Duodenal mucosa (tissue), 2 donors: Measurements from ENCODE around the gene P4HA3.

Source experiments
- H3K27ac ChIP-seq: one replicate; pipeline ENCODE4 v1.7.0; 2013; ENCODE audit warnings: low read depth, low read length
- H3K27me3 ChIP-seq, 2 donors: one replicate each; pipeline ENCODE4 v1.7.0; 2013; ENCODE audit warnings: low read length in 2 of 2, control low read depth in 1 of 2; ENCODE audit not compliant: insufficient read depth in 2 of 2, control insufficient read depth in 1 of 2
- H3K36me3 ChIP-seq, 2 donors: one replicate each; pipeline ENCODE4 v1.7.0; 2013; ENCODE audit warnings: low read length in 2 of 2, control low read depth in 1 of 2; ENCODE audit not compliant: insufficient read depth in 2 of 2, control insufficient read depth in 1 of 2
- H3K4me1 ChIP-seq, 2 donors: one replicate each; pipeline ENCODE4 v1.7.0; 2013; ENCODE audit warnings: low read length in 2 of 2, control low read depth in 1 of 2; ENCODE audit not compliant: insufficient read depth in 2 of 2, control insufficient read depth in 1 of 2
- H3K4me3 ChIP-seq, 2 donors: one replicate each; pipeline ENCODE4 v1.7.0; 2013; ENCODE audit warnings: low read length in 2 of 2, low read depth in 1 of 2
- H3K9ac ChIP-seq, 2 donors: one replicate each; pipeline ENCODE4 v1.7.0; 2013; ENCODE audit warnings: low read length in 2 of 2, low read depth in 1 of 2
- H3K9me3 ChIP-seq, 2 donors: one replicate each; pipeline ENCODE4 v1.7.0; 2013; ENCODE audit warnings: low read length in 2 of 2, control low read depth in 1 of 2; ENCODE audit not compliant: control insufficient read depth in 1 of 2

P4HA3 gene

DNA sequence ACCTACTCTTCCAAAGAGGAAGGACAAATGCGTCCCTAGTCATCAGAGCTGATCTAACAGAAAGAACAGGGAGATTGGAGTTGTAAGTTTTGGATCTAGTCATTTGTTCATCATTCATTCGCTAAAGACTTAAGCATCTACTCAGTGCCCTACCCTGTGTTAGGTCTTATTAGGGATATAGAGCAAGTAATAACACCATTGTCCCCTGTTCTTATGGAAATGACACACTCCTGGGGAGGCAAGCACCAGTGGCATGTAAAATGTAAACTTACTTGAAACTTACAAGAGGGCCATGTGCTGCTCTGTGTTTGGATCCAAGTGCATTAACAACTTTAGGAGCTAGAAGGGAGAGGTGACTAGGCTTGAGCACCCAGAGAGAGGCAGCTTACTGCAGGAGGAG, 61.9 kb downstream of the P4HA3 start:
- Histone ChIP-seq H3K27ac (no peak overlapping the region), H3K27me3 (no peaks in the 10 kb centered on the region), H3K36me3 (peaks cover 30 to 54% of the 10 kb centered on the region in 2 donors)

DNA sequence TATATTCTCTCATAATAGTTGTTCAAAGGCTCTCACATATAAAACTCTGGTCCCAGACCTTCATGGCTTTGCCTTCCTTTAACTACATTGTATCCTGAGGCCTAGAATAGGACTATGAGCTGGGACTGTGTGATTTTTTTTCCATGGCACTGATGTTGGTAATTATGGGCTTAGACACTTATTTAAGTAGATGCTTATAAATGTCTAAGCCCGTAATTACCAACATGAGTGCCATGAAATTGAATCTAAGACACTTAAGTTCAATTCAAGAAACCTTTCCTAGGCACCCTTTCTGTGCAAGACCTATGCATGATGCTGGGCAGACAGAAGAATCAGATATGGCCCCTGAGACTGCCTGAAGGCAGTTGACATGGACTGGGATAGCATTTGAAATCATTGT, 63.0 kb downstream of the P4HA3 start:
- Histone ChIP-seq H3K9ac (no peak overlapping the region), H3K27ac (no peak overlapping the region), H3K27me3 (no peaks in the 10 kb centered on the region), H3K4me1 (no peaks in the 10 kb centered on the region), H3K4me3 (no peak overlapping the region), H3K36me3 (peaks cover 25 to 44% of the 10 kb centered on the region in 2 donors), H3K9me3 (no peaks in the 10 kb centered on the region)

More for the DNA sequence above, 61.9 kb downstream of the P4HA3 start:
- no peak overlapping the region for H3K9ac ChIP-seq
- no peaks in the 10 kb centered on the region for H3K9me3 ChIP-seq
- H3K4me1 ChIP-seq, result no peaks in the 10 kb centered on the region
- no peak overlapping the region for H3K4me3 ChIP-seq

DNA sequence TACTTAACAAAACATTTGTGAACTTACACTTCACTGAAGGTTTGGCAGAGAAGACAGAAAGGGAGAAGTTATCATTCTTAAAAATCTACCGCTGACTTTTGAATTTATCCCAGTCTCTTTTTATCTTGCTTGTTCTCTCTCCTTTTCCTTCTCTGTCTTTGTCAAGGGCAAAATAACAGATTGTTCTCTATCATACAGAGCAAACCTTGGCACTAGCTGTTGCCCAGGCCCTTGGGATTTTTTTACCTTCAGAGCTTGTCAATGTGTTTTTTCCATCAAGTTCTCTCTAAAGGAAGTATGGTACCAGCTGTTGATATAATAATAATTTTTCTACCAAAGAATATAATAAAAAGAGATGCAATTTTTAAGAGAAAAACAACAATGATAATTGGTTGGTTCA, 73.2 kb downstream of the P4HA3 start:
- H3K36me3 ChIP-seq, result peaks cover 19 to 39% of the 10 kb centered on the region in 2 donors

DNA sequence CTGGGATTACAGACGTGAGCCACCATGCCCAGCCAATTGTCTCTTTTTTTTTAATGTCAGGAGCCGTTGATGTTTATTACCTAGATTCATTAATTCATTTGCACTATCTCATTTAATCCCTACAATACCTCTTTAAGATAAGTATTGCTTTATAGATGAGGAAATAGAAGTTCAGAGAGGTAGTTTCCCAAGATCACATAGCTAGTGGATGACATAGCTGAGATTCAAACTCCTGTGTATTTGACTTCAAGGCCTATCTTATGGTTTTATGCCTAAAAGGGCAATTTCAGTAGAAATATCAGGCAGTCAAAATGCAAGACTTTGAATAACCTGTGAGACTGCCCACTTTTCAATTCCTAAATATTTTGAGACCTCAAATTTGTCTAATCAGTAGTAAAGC, 73.9 kb downstream of the P4HA3 start:
- no peak overlapping the region for H3K27ac ChIP-seq
- no peak overlapping the region for H3K9ac ChIP-seq
- H3K27me3 ChIP-seq, result no peaks in the 10 kb centered on the region
- peaks cover 19 to 39% of the 10 kb centered on the region in 2 donors for H3K36me3 ChIP-seq
- H3K4me1 ChIP-seq, result no peaks in the 10 kb centered on the region
- H3K4me3 ChIP-seq, result no peak overlapping the region
- no peaks in the 10 kb centered on the region for H3K9me3 ChIP-seq

More for the DNA sequence above, 73.2 kb downstream of the P4HA3 start:
- H3K4me1 ChIP-seq, result no peaks in the 10 kb centered on the region
- H3K9ac ChIP-seq, result no peak overlapping the region
- no peak overlapping the region for H3K4me3 ChIP-seq
- no peaks in the 10 kb centered on the region for H3K27me3 ChIP-seq
- H3K27ac ChIP-seq, result no peak overlapping the region
- no peaks in the 10 kb centered on the region for H3K9me3 ChIP-seq

DNA sequence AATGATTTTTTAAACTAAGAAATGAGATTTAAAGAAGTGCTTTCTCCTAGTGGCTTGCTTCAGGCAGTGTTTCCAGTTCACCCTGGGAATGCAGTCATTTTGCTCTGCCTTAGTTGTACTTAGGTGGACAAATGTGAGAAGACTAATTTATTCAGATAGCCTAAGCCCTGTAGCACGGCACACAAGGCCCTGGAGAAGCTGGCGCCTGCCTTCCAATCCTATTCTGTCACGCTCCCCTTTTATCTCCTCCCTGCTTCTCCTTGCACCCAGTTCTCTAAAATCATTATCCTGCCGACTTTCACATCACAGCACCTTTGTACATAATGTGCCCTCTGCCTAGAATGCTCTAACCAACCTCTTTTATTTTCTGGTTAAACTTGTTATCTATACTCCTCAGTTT, 76.3 kb downstream of the P4HA3 start:
- Histone ChIP-seq H3K4me3 (no peak overlapping the region), H3K9ac (no peak overlapping the region), H3K27ac (no peak overlapping the region), H3K4me1 (no peaks in the 10 kb centered on the region), H3K27me3 (no peaks in the 10 kb centered on the region), H3K9me3 (no peaks in the 10 kb centered on the region), H3K36me3 (peaks cover 21 to 45% of the 10 kb centered on the region in 2 donors)

DNA sequence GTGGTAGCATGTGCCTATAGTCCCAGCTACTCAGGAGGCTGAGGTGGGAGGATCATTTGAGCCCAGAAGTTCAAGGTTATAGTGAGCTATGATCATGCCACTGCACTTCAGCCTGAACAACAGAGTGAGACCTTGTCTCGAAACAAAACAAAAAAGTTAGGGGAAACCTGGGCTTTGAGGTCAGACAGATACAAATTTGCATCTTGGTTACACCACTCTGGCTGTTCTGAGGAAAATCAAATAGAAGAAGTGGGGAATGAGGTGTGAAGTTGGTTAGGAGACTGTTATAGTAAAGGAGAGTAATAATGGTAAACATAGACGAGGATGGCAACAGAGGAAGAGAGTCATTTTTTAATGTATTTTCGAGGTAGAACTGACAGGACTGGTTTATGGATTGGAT, 77.8 kb downstream of the P4HA3 start:
- H3K27me3 ChIP-seq, result no peaks in the 10 kb centered on the region
- H3K36me3 ChIP-seq, result peaks cover 21 to 38% of the 10 kb centered on the region in 2 donors

DNA sequence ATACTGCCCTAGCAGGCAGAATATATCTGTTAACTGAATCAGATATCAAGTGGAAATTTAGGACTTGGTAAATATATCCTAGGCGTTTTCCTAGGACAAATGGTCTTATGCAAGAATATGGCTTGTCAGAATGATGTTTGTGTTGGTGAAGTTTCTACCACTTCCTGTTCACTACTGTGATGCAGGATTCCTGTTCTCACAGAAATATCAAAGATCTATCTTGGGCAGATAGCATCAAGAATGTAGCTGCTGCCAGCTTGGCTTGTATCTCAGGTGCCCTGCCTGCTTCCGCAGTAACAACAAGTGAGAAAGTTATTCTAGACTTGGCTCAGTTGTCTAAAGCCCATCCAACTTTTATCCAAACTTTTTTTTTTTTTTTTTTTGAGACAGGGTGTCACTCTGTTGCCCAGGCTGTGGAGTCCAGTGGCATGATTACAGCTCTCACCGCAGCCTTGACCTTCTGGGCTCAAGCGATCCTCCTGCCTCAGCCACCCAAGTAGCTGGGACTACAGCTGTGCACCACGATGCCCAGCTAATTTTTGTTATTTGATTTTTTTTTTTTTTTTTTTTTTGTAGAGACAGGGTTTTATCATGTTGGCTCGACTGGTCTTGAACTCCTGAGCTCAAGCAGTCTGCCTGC, 79.0 kb downstream of the P4HA3 start:
- no peak overlapping the region for H3K9ac ChIP-seq
- no peak overlapping the region for H3K4me3 ChIP-seq
- H3K4me1 ChIP-seq, result no peaks in the 10 kb centered on the region
- peaks cover 12 to 37% of the 10 kb centered on the region in 2 donors for H3K36me3 ChIP-seq
- no peaks in the 10 kb centered on the region for H3K9me3 ChIP-seq
- H3K27ac ChIP-seq, result no peak overlapping the region
- H3K27me3 ChIP-seq, result no peaks in the 10 kb centered on the region

More for the DNA sequence above, 77.8 kb downstream of the P4HA3 start:
- Histone ChIP-seq H3K4me1 (no peaks in the 10 kb centered on the region), H3K27ac (no peak overlapping the region), H3K9ac (no peak overlapping the region), H3K4me3 (no peak overlapping the region), H3K9me3 (no peaks in the 10 kb centered on the region)

DNA sequence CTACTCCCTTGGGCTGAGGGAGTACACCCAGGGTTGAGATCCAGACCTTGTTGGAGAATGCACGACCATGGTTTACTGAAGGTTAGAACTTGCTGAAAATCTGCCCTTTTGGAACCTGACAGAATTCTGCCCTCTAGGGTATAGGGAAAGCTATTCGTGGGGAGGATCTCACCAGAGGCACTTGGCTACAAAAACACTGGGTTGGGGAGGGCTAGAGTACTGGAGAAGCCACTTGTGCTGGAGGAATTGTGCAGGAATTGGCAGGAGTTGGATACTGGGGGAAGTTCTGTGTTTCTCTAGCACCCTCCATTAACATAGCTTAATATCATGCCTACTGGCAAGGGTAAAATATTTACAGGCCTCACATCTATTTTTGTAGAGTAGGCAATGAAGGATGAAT, 84.5 kb downstream of the P4HA3 start:
- H3K9me3 ChIP-seq, result no peaks in the 10 kb centered on the region
- H3K27ac ChIP-seq, result no peak overlapping the region
- no peaks in the 10 kb centered on the region for H3K4me1 ChIP-seq
- peaks cover 8 to 18% of the 10 kb centered on the region in 2 donors for H3K36me3 ChIP-seq
- H3K27me3 ChIP-seq, result no peaks in the 10 kb centered on the region
- no peak overlapping the region for H3K4me3 ChIP-seq
- no peak overlapping the region for H3K9ac ChIP-seq

DNA sequence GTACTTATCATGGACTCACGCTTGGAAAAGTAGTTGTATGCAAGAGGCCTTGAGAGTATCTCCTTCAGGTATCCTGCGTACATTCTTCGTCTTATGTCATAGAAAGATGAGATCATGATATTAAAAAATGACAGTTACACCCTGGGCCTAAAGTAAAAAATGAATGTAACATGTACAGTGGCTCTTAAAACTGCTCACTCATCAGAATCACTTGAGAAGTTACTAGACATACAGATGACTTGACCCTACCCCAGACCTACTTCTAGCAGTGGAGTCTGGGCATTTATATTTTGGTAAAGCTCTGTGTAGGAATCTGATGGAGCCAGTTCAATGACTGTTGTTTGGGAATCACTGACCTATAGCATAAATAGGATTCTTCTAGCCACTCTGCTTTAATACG, 85.9 kb downstream of the P4HA3 start:
- Histone ChIP-seq H3K4me3 (no peak overlapping the region), H3K9me3 (no peaks in the 10 kb centered on the region), H3K27me3 (no peaks in the 10 kb centered on the region), H3K4me1 (no peaks in the 10 kb centered on the region), H3K36me3 (peaks cover 8 to 11% of the 10 kb centered on the region in 2 donors), H3K9ac (no peak overlapping the region), H3K27ac (no peak overlapping the region)

DNA sequence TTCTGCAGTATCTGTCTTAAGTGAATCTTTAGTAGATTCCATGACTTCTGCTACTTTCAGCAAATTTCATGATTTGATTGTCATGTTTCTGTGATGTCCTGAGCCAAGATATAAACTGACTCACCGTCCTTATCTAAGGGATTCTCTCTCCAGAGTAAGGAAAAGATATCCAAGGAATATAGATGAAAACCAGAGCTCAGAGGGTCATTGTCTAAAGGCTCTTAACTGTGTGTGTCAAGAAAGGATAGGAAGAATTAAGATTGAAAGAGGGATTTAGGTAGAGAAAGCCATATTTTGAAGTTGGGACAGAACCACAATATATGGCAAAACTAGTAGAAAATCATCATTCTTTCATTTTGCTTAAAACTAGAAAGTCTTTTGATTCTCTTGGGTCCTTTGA, 89.6 kb downstream of the P4HA3 start:
- Histone ChIP-seq H3K9me3 (no peaks in the 10 kb centered on the region), H3K4me1 (no peaks in the 10 kb centered on the region), H3K27me3 (no peaks in the 10 kb centered on the region), H3K4me3 (no peak overlapping the region), H3K36me3 (peaks cover 0 to 3% of the 10 kb centered on the region in 2 donors), H3K9ac (no peak overlapping the region), H3K27ac (no peak overlapping the region)
